ENCODE data around the gene AGXT.

DNA sequence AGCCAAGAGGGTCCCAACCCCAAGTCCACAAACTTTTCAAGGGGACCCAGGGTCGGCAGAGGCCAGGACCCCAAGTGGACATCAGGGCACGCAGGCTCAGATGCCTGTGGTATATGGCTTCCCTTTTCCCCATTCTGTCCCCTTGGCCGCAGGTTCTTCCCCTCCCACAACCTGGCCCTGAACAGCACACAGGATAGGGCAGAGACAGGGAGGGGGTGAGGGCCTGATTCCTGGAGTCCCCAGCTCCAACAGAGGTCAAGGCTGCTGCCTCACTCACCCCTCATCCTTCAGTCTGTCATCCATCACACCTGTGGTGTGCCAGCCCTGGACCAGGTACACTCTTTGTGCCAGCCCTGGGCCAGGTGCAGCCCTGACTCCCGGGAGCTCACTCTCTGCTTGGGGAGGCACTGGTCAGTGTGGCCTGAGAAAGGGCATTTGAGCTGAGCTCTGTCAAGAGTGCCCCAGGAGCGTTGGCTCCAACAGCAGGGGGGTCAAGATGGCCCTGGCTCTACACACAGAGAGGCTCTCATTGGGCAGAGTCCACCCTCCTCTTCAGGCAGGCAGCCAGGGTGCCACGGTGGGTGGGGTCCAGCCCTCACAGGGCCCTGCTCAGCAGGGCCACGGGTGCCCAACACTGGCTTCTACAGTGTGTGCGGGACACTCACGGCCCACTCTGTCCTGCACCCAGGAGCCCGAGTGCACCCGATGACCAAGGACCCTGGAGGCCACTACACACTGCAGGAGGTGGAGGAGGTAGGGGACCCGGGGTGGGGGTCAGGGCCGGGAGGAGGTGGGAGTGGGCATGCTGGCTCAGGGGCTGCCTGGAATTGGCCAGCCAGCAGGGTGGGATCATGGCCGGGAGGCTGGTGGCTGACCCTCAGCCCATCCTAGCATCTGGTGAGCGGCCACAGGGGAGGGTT, 1.6 kb downstream of the AGXT start:
- TF ChIP-seq SPI1 (IDR thresholded peaks at IDR 0.05; ENCODE audit: borderline replicate concordance, low read depth) (no peak), GABPA (IDR thresholded peaks at IDR 0.05; ENCODE audit: low read depth) (no peak), POLR2AphosphoS5 (IDR thresholded peaks at IDR 0.05; ENCODE audit: low read depth) (no peak)
- TF ChIP-seq, protein P1, sequence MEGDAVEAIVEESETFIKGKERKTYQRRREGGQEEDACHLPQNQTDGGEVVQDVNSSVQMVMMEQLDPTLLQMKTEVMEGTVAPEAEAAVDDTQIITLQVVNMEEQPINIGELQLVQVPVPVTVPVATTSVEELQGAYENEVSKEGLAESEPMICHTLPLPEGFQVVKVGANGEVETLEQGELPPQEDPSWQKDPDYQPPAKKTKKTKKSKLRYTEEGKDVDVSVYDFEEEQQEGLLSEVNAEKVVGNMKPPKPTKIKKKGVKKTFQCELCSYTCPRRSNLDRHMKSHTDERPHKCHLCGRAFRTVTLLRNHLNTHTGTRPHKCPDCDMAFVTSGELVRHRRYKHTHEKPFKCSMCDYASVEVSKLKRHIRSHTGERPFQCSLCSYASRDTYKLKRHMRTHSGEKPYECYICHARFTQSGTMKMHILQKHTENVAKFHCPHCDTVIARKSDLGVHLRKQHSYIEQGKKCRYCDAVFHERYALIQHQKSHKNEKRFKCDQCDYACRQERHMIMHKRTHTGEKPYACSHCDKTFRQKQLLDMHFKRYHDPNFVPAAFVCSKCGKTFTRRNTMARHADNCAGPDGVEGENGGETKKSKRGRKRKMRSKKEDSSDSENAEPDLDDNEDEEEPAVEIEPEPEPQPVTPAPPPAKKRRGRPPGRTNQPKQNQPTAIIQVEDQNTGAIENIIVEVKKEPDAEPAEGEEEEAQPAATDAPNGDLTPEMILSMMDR (IDR thresholded peaks at IDR 0.05; ENCODE audit: insufficient read depth, low read length) = no peak
- TF ChIP-seq, protein P2, sequence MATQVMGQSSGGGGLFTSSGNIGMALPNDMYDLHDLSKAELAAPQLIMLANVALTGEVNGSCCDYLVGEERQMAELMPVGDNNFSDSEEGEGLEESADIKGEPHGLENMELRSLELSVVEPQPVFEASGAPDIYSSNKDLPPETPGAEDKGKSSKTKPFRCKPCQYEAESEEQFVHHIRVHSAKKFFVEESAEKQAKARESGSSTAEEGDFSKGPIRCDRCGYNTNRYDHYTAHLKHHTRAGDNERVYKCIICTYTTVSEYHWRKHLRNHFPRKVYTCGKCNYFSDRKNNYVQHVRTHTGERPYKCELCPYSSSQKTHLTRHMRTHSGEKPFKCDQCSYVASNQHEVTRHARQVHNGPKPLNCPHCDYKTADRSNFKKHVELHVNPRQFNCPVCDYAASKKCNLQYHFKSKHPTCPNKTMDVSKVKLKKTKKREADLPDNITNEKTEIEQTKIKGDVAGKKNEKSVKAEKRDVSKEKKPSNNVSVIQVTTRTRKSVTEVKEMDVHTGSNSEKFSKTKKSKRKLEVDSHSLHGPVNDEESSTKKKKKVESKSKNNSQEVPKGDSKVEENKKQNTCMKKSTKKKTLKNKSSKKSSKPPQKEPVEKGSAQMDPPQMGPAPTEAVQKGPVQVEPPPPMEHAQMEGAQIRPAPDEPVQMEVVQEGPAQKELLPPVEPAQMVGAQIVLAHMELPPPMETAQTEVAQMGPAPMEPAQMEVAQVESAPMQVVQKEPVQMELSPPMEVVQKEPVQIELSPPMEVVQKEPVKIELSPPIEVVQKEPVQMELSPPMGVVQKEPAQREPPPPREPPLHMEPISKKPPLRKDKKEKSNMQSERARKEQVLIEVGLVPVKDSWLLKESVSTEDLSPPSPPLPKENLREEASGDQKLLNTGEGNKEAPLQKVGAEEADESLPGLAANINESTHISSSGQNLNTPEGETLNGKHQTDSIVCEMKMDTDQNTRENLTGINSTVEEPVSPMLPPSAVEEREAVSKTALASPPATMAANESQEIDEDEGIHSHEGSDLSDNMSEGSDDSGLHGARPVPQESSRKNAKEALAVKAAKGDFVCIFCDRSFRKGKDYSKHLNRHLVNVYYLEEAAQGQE (IDR thresholded peaks at IDR 0.05; ENCODE audit: insufficient replicate concordance, low read depth) = no peak
